Panc1 (cell line): ENCODE data around the gene AGBL4. TPM values are rescaled to one million over a fixed set of nuclear protein-coding genes. Genes with fewer than 3 reads are reported as not detected.

Experiments used
- ATAC-seq: fragments of 200-7000 bp; cut with Tn5 transposase; 2 replicates; pipeline ENCODE4 v1.9.1; 2020; ENCODE audit warnings: mild to moderate bottlenecking, moderate library complexity
- BruUV-seq: library from RNA; stranded (reverse); fragments of 400-500 nt; replicated peaks from 2 replicates; lab custom pipeline; 2021; lab: Mats Ljungman, UMichigan
- CTCF ChIA-PET: fragments of 300-600 bp; sonication (Branson Sonifier 250); formaldehyde crosslinking; loops from one replicate; lab custom pipeline; 2022; ENCODE audit warnings: antibody characterized with exemption; lab: Charles Lee
- POLR2A ChIA-PET: fragments of 300-600 bp; sonication (Branson Sonifier 250); formaldehyde crosslinking; loops from one replicate; lab custom pipeline; 2022; ENCODE audit warnings: antibody characterized with exemption; lab: Charles Lee
- DNase-seq: peaks from one replicate; pipeline ENCODE4 v3.0.0-alpha.2; 2010; ENCODE audit warnings: low read depth, low spot score
- H3K27ac ChIP-seq: 2 replicates; pipeline ENCODE4 v1.5.1; 2011; ENCODE audit warnings: mild to moderate bottlenecking, low read length, inconsistent platforms
- H3K27me3 ChIP-seq: fragments of 200-500 bp; sonication (Bioruptor generic); 2 replicates; pipeline ENCODE4 v1.6.0; 2014; ENCODE audit warnings: low read length, inconsistent platforms; ENCODE audit not compliant: control insufficient read depth, insufficient read depth
- H3K36me3 ChIP-seq: fragments of 200-500 bp; sonication (Bioruptor generic); 2 replicates; pipeline ENCODE4 v1.5.1; 2014; ENCODE audit warnings: inconsistent platforms, mild to moderate bottlenecking, low read length, moderate library complexity; ENCODE audit not compliant: control insufficient read depth, insufficient read depth
- H3K4me1 ChIP-seq: 2 replicates; pipeline ENCODE4 v1.5.1; 2011; ENCODE audit warnings: inconsistent platforms, mild to moderate bottlenecking, low read length, moderate library complexity; ENCODE audit not compliant: control insufficient read depth, insufficient read depth
- H3K4me3 ChIP-seq, 2 experiments: 2 replicates each; pipeline ENCODE4 v1.5.1; 2011 to 2012; ENCODE audit warnings: low read depth in 2 of 2, low read length in 2 of 2, mild to moderate bottlenecking in 2 of 2, inconsistent platforms in 1 of 2, moderate library complexity in 1 of 2
- H3K9me3 ChIP-seq: fragments of 200-500 bp; sonication (Bioruptor generic); 2 replicates; pipeline ENCODE4 v1.5.1; 2014; ENCODE audit warnings: low read depth, mild to moderate bottlenecking, inconsistent platforms, low read length, moderate library complexity; ENCODE audit not compliant: control insufficient read depth, insufficient read depth
- CTCF ChIP-seq: fragments of 450-650 bp; IDR thresholded peaks from 2 replicates; pipeline ENCODE4 v1.5.1; 2017; ENCODE audit warnings: mild to moderate bottlenecking
- POLR2AphosphoS5 ChIP-seq: IDR thresholded peaks from 2 replicates; pipeline ENCODE4 v1.6.1; 2012; ENCODE audit warnings: mild to moderate bottlenecking, low read depth, low read length, moderate library complexity
- REST ChIP-seq, 2 experiments: IDR thresholded peaks; 2 replicates each; pipeline ENCODE4 v1.6.1; 2011 to 2012; ENCODE audit warnings: low read depth in 2 of 2, control low read depth in 1 of 2, low read length in 1 of 2, mild to moderate bottlenecking in 1 of 2, moderate library complexity in 1 of 2; ENCODE audit not compliant: insufficient read depth in 1 of 2
- SIN3A ChIP-seq: IDR thresholded peaks from 2 replicates; pipeline ENCODE4 v1.6.1; 2012; ENCODE audit warnings: low read depth, mild to moderate bottlenecking, low read length, moderate library complexity, borderline replicate concordance; ENCODE audit not compliant: insufficient read depth
- TCF7L2 ChIP-seq: IDR thresholded peaks from 2 replicates; pipeline ENCODE4 v1.6.1; 2011; ENCODE audit warnings: mild to moderate bottlenecking, low read depth, low read length, inconsistent platforms
- in situ Hi-C: cut with HindIII; loops from 2 replicates; pipeline ENCODE4 v1.10.0; 2016; ENCODE audit warnings: low sequenced_read_pairs, low pct_unique_long_range_greater_than_20kb
- intact Hi-C: fragments of 100-400 bp; cut with micrococcal nuclease; formaldehyde crosslinking; loops from one replicate; pipeline ENCODE4 v1.10.0; 2022; ENCODE audit not compliant: unreplicated experiment
- total RNA-seq: library from RNA; stranded (reverse); gene quantifications from one replicate; pipeline ENCODE4 v1.2.1, GENCODE V29; 2021; ENCODE audit not compliant: unreplicated experiment

Gene AGBL4
- total RNA-seq, 1 experiment from 2014 or later, result not detected

GRCh38 chr1:48943393-48943792 lies 1080.4 kb downstream of the AGBL4 start:
- BruUV-seq, result no TSS peak
- Histone ChIP-seq H3K9me3 (no peaks in the 10 kb centered on the region), H3K36me3 (no peaks in the 10 kb centered on the region), H3K27me3 (no peaks in the 10 kb centered on the region), H3K27ac (no peak overlapping the region), H3K4me3 (no peak overlapping the region), H3K4me1 (no peaks in the 10 kb centered on the region)
- TF ChIP-seq SIN3A, result no peak
- TF ChIP-seq CTCF, result no peak
- no peak for TF ChIP-seq REST (IDR thresholded peaks at IDR 0.05; ENCODE audit: insufficient read depth in 1 of 2, low read depth in 2 of 2, low read length in 1 of 2)
- no peak for TF ChIP-seq TCF7L2
- no peak for TF ChIP-seq POLR2AphosphoS5
- DNase-seq (no peak), ATAC-seq (no peak)
- in situ Hi-C loops, result no loop called here
- ChIA-PET CTCF (no interaction called here), POLR2A (no interaction called here)
- intact Hi-C loops, result no loop called here

DNA sequence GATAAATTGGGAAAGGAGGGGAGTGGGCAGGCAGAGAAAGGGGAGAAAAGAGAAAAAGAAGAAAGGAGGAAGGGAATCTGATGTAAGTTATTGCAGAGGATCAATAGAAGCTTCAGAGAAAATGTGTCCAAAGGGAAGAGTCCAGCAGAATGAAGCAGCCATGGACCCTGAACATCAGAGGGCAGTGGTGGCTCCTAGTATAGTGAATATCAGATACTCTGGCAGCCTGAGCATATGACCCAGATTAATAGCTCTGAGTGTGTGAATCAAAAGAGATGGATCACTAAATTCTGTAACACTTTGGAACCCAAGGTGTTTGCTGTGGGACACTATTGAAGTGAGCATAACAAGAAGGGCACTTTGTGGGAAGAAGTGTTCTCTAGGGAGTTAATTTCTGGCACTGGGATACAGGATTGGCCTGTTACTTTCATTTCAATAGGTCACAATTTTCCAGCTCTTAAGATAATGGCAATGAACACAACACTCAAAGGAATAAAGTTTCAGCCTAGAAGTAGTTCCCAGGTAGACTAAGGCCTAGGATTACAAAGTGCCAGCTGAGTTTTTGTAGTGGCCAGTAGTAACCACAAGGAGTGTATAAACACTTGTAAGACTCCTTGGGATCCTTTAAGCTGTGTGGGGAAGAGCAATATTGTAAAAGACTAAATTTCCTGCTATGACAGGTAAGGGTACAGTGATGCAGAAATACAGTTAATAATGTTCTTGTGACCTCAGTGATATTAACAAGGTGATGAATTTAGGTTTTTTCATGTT lies 1082.6 kb downstream of the AGBL4 start:
- POLR2A ChIA-PET, result no interaction called here
- ATAC-seq, result no peak
- no peak for TF ChIP-seq REST (IDR thresholded peaks at IDR 0.05; ENCODE audit: insufficient read depth in 1 of 2, low read depth in 2 of 2, low read length in 1 of 2)
- TF ChIP-seq CTCF, result no peak
- no peak for TF ChIP-seq TCF7L2
- no peak for TF ChIP-seq SIN3A
- TF ChIP-seq POLR2AphosphoS5, result no peak
- H3K36me3 ChIP-seq, result no peaks in the 10 kb centered on the region
- no TSS peak for BruUV-seq
- no peaks in the 10 kb centered on the region for H3K9me3 ChIP-seq
- DNase-seq, result no peak
- in situ Hi-C loops, result no loop called here
- CTCF ChIA-PET, result no interaction called here
- H3K27me3 ChIP-seq, result no peaks in the 10 kb centered on the region
- no peak overlapping the region for H3K4me3 ChIP-seq
- no peaks in the 10 kb centered on the region for H3K4me1 ChIP-seq
- H3K27ac ChIP-seq, result no peak overlapping the region
- intact Hi-C loops, result no loop called here
